ENCODE data around the gene LCK. TPM values are rescaled to one million over a fixed set of nuclear protein-coding genes. Genes with fewer than 3 reads are reported as not detected.

The LCK gene
- total and polyA plus RNA-seq, 2 of the 8 experiments (the other 6 are each of a cell fraction or from before 2014, with no cell fraction given): 75.3 to 122 TPM

DNA sequence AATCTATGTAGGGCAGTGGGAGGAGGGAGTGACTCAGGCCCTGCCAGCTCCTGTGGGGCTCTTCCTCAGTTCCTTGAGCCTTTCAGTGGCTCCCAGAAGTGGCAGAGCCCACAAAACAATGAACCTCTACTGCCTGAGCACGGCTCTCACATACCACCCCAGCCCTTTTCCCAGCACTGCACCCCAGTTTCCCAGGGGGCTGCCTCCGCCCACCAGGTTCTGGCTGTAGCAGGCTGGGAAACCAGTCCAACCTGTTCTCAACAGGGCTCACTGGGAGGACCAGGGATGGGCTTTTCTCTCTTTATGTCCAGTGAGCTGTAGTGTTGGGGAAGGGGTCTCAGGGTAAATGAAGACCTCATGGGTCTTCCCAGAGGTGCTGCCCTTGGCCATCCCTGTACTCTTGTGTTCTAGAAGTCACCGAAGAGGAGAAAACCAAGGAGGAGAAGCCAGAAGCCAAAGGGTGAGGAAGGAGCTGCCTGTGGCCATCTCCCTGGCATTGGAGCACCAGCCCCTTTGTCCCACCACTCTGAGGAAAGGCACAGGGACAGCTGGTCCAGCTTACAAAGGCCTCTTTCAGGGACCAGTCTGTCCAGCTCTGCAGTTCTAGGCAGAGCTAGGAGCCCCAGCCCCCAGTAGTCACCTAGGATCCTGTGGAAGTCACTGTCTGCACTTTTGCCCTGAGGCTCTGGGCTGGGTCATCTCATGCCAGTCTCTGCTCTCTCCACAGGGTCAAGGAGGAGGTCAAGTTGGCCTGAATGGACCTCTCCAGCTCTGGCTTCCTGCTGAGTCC is 81.4 kb downstream of the LCK start (continued):
- TF ChIP-seq RBBP5 (IDR thresholded peaks at IDR 0.05; ENCODE audit: borderline replicate concordance, low read depth, low read length) (no peak), TBP (IDR thresholded peaks at IDR 0.05; ENCODE audit: low read depth, low read length) (peak; percentile 38; the same call in 1 of the 2 replicates), CBX5 (IDR thresholded peaks at IDR 0.05; ENCODE audit: low read depth, low read length) (no peak), NRF1 (IDR thresholded peaks at IDR 0.05; ENCODE audit: low read depth, low read length) (peak; percentile 26), CHD1 (IDR thresholded peaks at IDR 0.05; ENCODE audit: low read depth, low read length) (no peak), GABPA (IDR thresholded peaks at IDR 0.05; ENCODE audit: borderline replicate concordance, insufficient read depth, low read length) (no peak), TEAD4 (IDR thresholded peaks at IDR 0.05; ENCODE audit: low read depth, low read length) (no peak)
- TF ChIP-seq, protein P1, sequence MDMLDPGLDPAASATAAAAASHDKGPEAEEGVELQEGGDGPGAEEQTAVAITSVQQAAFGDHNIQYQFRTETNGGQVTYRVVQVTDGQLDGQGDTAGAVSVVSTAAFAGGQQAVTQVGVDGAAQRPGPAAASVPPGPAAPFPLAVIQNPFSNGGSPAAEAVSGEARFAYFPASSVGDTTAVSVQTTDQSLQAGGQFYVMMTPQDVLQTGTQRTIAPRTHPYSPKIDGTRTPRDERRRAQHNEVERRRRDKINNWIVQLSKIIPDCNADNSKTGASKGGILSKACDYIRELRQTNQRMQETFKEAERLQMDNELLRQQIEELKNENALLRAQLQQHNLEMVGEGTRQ (IDR thresholded peaks at IDR 0.05; ENCODE audit: low read length): no peak
- TF ChIP-seq, protein P2, sequence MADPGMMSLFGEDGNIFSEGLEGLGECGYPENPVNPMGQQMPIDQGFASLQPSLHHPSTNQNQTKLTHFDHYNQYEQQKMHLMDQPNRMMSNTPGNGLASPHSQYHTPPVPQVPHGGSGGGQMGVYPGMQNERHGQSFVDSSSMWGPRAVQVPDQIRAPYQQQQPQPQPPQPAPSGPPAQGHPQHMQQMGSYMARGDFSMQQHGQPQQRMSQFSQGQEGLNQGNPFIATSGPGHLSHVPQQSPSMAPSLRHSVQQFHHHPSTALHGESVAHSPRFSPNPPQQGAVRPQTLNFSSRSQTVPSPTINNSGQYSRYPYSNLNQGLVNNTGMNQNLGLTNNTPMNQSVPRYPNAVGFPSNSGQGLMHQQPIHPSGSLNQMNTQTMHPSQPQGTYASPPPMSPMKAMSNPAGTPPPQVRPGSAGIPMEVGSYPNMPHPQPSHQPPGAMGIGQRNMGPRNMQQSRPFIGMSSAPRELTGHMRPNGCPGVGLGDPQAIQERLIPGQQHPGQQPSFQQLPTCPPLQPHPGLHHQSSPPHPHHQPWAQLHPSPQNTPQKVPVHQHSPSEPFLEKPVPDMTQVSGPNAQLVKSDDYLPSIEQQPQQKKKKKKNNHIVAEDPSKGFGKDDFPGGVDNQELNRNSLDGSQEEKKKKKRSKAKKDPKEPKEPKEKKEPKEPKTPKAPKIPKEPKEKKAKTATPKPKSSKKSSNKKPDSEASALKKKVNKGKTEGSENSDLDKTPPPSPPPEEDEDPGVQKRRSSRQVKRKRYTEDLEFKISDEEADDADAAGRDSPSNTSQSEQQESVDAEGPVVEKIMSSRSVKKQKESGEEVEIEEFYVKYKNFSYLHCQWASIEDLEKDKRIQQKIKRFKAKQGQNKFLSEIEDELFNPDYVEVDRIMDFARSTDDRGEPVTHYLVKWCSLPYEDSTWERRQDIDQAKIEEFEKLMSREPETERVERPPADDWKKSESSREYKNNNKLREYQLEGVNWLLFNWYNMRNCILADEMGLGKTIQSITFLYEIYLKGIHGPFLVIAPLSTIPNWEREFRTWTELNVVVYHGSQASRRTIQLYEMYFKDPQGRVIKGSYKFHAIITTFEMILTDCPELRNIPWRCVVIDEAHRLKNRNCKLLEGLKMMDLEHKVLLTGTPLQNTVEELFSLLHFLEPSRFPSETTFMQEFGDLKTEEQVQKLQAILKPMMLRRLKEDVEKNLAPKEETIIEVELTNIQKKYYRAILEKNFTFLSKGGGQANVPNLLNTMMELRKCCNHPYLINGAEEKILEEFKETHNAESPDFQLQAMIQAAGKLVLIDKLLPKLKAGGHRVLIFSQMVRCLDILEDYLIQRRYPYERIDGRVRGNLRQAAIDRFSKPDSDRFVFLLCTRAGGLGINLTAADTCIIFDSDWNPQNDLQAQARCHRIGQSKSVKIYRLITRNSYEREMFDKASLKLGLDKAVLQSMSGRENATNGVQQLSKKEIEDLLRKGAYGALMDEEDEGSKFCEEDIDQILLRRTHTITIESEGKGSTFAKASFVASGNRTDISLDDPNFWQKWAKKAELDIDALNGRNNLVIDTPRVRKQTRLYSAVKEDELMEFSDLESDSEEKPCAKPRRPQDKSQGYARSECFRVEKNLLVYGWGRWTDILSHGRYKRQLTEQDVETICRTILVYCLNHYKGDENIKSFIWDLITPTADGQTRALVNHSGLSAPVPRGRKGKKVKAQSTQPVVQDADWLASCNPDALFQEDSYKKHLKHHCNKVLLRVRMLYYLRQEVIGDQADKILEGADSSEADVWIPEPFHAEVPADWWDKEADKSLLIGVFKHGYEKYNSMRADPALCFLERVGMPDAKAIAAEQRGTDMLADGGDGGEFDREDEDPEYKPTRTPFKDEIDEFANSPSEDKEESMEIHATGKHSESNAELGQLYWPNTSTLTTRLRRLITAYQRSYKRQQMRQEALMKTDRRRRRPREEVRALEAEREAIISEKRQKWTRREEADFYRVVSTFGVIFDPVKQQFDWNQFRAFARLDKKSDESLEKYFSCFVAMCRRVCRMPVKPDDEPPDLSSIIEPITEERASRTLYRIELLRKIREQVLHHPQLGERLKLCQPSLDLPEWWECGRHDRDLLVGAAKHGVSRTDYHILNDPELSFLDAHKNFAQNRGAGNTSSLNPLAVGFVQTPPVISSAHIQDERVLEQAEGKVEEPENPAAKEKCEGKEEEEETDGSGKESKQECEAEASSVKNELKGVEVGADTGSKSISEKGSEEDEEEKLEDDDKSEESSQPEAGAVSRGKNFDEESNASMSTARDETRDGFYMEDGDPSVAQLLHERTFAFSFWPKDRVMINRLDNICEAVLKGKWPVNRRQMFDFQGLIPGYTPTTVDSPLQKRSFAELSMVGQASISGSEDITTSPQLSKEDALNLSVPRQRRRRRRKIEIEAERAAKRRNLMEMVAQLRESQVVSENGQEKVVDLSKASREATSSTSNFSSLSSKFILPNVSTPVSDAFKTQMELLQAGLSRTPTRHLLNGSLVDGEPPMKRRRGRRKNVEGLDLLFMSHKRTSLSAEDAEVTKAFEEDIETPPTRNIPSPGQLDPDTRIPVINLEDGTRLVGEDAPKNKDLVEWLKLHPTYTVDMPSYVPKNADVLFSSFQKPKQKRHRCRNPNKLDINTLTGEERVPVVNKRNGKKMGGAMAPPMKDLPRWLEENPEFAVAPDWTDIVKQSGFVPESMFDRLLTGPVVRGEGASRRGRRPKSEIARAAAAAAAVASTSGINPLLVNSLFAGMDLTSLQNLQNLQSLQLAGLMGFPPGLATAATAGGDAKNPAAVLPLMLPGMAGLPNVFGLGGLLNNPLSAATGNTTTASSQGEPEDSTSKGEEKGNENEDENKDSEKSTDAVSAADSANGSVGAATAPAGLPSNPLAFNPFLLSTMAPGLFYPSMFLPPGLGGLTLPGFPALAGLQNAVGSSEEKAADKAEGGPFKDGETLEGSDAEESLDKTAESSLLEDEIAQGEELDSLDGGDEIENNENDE (IDR thresholded peaks at IDR 0.05; ENCODE audit: insufficient replicate concordance, low read length): peak; percentile 58
